ENCODE results near the gene NDUFAF5. TPM values are rescaled to one million over a fixed set of nuclear protein-coding genes. Genes with fewer than 3 reads are reported as not detected.

Gene NDUFAF5
- total and polyA plus RNA-seq, 2 experiments from 2014 or later: 45.8 to 54.6 TPM

DNA sequence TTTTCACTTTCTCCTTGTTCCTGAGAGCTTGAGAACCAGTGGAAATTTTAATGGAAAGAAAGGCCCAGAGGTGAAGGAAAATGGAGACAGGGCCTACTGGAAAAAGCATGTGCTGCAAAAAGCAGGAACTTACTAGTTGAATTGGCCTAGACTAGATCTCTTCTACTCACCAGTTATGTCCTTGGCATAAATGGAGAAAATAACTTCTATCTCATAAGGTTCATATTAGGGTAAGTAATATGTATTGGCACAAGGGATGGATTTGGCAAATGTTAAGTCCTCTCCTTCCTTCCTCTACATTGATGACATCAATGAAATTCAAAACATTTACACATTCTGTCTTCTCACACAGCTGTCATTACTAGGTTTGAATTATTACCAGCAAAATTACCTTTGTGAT, 74.0 kb downstream of the NDUFAF5 start:
- TF ChIP-seq, protein P1, sequence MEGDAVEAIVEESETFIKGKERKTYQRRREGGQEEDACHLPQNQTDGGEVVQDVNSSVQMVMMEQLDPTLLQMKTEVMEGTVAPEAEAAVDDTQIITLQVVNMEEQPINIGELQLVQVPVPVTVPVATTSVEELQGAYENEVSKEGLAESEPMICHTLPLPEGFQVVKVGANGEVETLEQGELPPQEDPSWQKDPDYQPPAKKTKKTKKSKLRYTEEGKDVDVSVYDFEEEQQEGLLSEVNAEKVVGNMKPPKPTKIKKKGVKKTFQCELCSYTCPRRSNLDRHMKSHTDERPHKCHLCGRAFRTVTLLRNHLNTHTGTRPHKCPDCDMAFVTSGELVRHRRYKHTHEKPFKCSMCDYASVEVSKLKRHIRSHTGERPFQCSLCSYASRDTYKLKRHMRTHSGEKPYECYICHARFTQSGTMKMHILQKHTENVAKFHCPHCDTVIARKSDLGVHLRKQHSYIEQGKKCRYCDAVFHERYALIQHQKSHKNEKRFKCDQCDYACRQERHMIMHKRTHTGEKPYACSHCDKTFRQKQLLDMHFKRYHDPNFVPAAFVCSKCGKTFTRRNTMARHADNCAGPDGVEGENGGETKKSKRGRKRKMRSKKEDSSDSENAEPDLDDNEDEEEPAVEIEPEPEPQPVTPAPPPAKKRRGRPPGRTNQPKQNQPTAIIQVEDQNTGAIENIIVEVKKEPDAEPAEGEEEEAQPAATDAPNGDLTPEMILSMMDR (IDR thresholded peaks at IDR 0.05; ENCODE audit: low read depth, low read length): no peak
- H3K36me3 ChIP-seq: no peaks in the 10 kb centered on the region
- no peak overlapping the region for H3K4me3 ChIP-seq
- no peaks in the 10 kb centered on the region for H3K4me1 ChIP-seq (ENCODE audit: low read depth)
- H3K27ac ChIP-seq: no peak overlapping the region
- no peaks in the 10 kb centered on the region for H3K27me3 ChIP-seq
- H3K9me3 ChIP-seq (ENCODE audit: low read depth): no peaks in the 10 kb centered on the region
- no peak for DNase-seq (ENCODE audit: low read depth in 1 of 2, low spot score in 1 of 2)

DNA sequence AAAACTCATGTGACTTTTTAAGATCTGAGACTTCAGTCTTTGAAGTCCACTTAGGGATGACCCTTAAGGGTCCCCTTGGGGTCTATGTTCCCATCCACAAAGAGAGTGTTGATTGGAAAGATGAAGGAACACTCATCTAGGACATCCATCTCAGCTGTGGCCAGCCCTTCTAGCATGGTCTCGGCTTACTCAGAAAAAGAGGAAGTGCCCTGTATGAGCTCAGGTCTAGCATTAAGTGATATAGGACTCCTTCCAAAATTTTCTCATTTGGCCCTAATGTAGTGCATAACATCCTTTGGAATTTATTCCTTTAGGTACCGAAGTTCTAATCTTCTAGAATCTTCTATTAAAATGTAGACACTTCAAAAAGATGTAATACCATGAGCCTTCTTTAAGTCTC, 77.4 kb downstream of the NDUFAF5 start:
- no peaks in the 10 kb centered on the region for H3K4me1 ChIP-seq (ENCODE audit: low read depth)
- H3K4me3 ChIP-seq: no peak overlapping the region
- no peaks in the 10 kb centered on the region for H3K36me3 ChIP-seq
- TF ChIP-seq, protein P1 (IDR thresholded peaks at IDR 0.05; ENCODE audit: low read depth, low read length): no peak
- DNase-seq (ENCODE audit: low read depth in 1 of 2, low spot score in 1 of 2): no peak
- no peaks in the 10 kb centered on the region for H3K9me3 ChIP-seq (ENCODE audit: low read depth)
- H3K27me3 ChIP-seq: no peaks in the 10 kb centered on the region
- no peak overlapping the region for H3K27ac ChIP-seq

DNA sequence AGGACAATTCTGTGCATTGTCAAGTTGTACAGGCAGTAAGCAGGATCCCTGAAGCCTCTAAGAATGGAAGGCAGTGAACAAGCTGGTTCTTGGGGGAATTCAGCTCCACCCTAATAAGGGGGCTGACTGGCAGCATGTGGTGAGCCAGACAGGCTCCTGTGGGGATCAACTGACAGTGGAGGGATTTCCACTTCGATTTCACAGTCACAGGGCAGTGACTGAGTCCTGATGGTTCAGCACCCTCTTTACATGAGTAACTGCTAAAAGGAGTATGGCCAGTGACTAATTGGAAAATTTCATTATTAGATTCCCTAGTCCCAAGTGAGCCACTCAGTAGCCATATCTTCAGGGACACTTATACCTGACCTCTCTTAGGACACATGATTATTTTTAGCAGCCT, 78.4 kb downstream of the NDUFAF5 start:
- Histone ChIP-seq H3K27me3 (no peaks in the 10 kb centered on the region), H3K27ac (no peak overlapping the region), H3K4me1 (ENCODE audit: low read depth) (no peaks in the 10 kb centered on the region), H3K36me3 (no peaks in the 10 kb centered on the region), H3K4me3 (no peak overlapping the region), H3K9me3 (ENCODE audit: low read depth) (no peaks in the 10 kb centered on the region)
- DNase-seq (ENCODE audit: low read depth in 1 of 2, low spot score in 1 of 2): no peak
- TF ChIP-seq, protein P1 (IDR thresholded peaks at IDR 0.05; ENCODE audit: low read depth, low read length): no peak

DNA sequence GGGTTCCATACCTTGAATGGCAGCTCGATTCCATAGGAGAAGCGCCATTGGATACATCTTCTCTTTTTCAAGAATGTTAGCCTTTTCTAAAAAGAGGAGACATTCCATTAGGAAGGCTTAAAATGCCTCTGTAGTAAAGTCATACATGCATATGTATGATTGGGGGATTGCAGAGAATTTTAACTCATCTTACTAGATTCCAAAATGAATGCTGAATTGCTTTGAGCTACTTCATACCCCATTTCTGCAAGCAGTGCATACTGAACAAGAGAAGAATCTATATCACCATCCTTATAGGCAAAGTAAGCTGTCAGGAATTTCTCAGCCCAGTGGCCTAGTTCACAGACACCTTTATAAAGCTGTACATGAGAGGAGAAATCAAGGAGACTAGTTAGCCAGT, 80.3 kb downstream of the NDUFAF5 start:
- Histone ChIP-seq H3K27me3 (no peaks in the 10 kb centered on the region), H3K4me1 (ENCODE audit: low read depth) (peaks cover 12% of the 10 kb centered on the region), H3K36me3 (no peaks in the 10 kb centered on the region), H3K27ac (no peak overlapping the region), H3K9me3 (ENCODE audit: low read depth) (no peaks in the 10 kb centered on the region), H3K4me3 (no peak overlapping the region)
- DNase-seq (ENCODE audit: low read depth in 1 of 2, low spot score in 1 of 2): no peak
- TF ChIP-seq, protein P1 (IDR thresholded peaks at IDR 0.05; ENCODE audit: low read depth, low read length): no peak

DNA sequence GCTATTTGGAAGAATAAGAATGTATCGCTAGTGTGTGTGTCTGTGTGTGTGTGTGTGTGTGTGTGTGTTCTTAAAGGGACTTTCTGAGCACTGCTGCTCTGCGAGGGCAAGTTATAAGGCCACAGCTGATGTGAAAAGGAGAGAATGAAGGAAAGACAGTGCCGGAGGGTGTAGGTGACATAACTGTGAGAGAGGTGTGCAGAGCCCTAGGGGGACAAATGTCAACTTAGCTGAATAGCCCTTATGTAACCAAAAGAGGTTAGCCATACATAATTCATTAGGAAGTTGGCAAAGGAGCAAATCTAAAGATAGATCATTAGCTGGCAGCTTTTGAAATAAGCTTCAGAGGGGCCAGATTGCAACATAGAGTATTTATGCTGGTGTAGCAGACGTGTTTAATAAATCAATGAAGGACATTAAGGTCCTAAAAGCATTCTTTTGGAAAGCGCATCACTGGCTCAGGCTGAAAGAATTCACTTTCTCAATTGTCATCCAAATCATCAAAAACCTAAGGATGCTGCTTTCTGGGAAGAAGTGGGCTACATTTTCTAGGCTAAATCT, 81.0 kb downstream of the NDUFAF5 start:
- H3K4me1 ChIP-seq (ENCODE audit: low read depth): peaks cover 12% of the 10 kb centered on the region
- no peak overlapping the region for H3K27ac ChIP-seq
- TF ChIP-seq, protein P1 (IDR thresholded peaks at IDR 0.05; ENCODE audit: low read depth, low read length): no peak
- H3K27me3 ChIP-seq: no peaks in the 10 kb centered on the region
- DNase-seq (ENCODE audit: low read depth in 1 of 2, low spot score in 1 of 2): no peak
- no peaks in the 10 kb centered on the region for H3K36me3 ChIP-seq
- no peak overlapping the region for H3K4me3 ChIP-seq
- no peaks in the 10 kb centered on the region for H3K9me3 ChIP-seq (ENCODE audit: low read depth)
